NB4 (cell line): Measurements from ENCODE around the gene RAP1GAP2.

ENCODE experiments used
- DNase-seq: peaks from one replicate; pipeline ENCODE4 v3.0.0; 2010; ENCODE audit warnings: low read depth
- H3K4me3 ChIP-seq: one replicate; pipeline ENCODE4 v1.5.1; 2011; ENCODE audit warnings: mild to moderate bottlenecking, low read depth, low read length, moderate library complexity
- CTCF ChIP-seq: IDR thresholded peaks from one replicate; pipeline ENCODE4 v1.5.1; 2012; ENCODE audit warnings: low read depth, low read length
- MAX ChIP-seq: IDR thresholded peaks from 2 replicates; pipeline ENCODE4 v1.6.1; 2011; ENCODE audit warnings: low read depth, low read length
- MYC ChIP-seq: IDR thresholded peaks from 2 replicates; pipeline ENCODE4 v1.6.1; 2011; ENCODE audit warnings: low read depth, low read length
- POLR2A ChIP-seq: IDR thresholded peaks from 2 replicates; pipeline ENCODE4 v1.6.1; 2011; ENCODE audit warnings: mild to moderate bottlenecking; ENCODE audit not compliant: insufficient read length; ENCODE audit errors: extremely low read depth

RAP1GAP2 gene

GRCh38 chr17:2902546-2902945 is 106.3 kb downstream of the RAP1GAP2 start:
- no peak for DNase-seq
- H3K4me3 ChIP-seq = no peak overlapping the region
- TF ChIP-seq MAX (no peak), MYC (no peak)

- no peak overlapping the region for H3K4me3 ChIP-seq
- no peak for DNase-seq
- no peak for TF ChIP-seq MAX
These were observed 107.1 kb downstream of the RAP1GAP2 start for GRCh38 chr17:2903193-2903974.

- H3K4me3 ChIP-seq = no peak overlapping the region
- TF ChIP-seq CTCF = no peak
- TF ChIP-seq MAX = no peak
- no peak for DNase-seq
These were observed 107.9 kb downstream of the RAP1GAP2 start for GRCh38 chr17:2904135-2904534.

GRCh38 chr17:2905269-2905668 is 109.0 kb downstream of the RAP1GAP2 start:
- TF ChIP-seq MAX = no peak
- TF ChIP-seq POLR2A = no peak
- no peak for TF ChIP-seq MYC
- TF ChIP-seq CTCF = no peak
- no peak for DNase-seq

GRCh38 chr17:2905696-2906501 is 109.7 kb downstream of the RAP1GAP2 start:
- no peak for DNase-seq
- no peak overlapping the region for H3K4me3 ChIP-seq
- TF ChIP-seq CTCF (no peak), MYC (no peak), MAX (no peak), POLR2A (no peak)

More at GRCh38 chr17:2905269-2905668, 109.0 kb downstream of the RAP1GAP2 start:
- no peak overlapping the region for H3K4me3 ChIP-seq

- H3K4me3 ChIP-seq = no peak overlapping the region
- DNase-seq = no peak
- TF ChIP-seq POLR2A (no peak), CTCF (no peak), MYC (no peak), MAX (no peak)
These were observed 110.7 kb downstream of the RAP1GAP2 start for GRCh38 chr17:2906901-2907300.
